A549 (cell line): ENCODE results near the gene KIF5C. TPM values are rescaled to one million over a fixed set of nuclear protein-coding genes. Genes with fewer than 3 reads are reported as not detected.

Experiments
- ATAC-seq, 2 experiments: fragments of 200-7000 bp in 1 of 2; fragments of >200 bp in 1 of 2; cut with Nextera tagmentation in 1 of 2; cut with Tn5 transposase in 1 of 2; 3 replicates each; pipeline versions ENCODE4 v1.8.0 to v1.9.1; 2018 to 2020; ENCODE audit warnings: mild to moderate bottlenecking in 1 of 2, moderate library complexity in 1 of 2
- CTCF ChIA-PET: fragments of 300-600 bp; sonication (Branson Sonifier 250); formaldehyde crosslinking; extraction: SDS; loops from one replicate; lab custom pipeline; 2021; ENCODE audit warnings: antibody characterized with exemption, inconsistent platforms; lab: Yijun Ruan, JAX
- POLR2A ChIA-PET: fragments of 350-600 bp; formaldehyde crosslinking; extraction: SDS; loops from one replicate; lab custom pipeline; 2021; ENCODE audit warnings: antibody characterized with exemption, inconsistent platforms; lab: Yijun Ruan, JAX
- DNase-seq, 2 experiments: peaks; one replicate each; pipeline versions ENCODE4 v3.0.0 to v3.0.0-alpha.2; 2011 to 2016; ENCODE audit warnings: low read depth in 1 of 2, low spot score in 1 of 2
- FAIRE-seq: peaks from 2 replicates; lab custom pipeline; 2011; peaks lifted over from hg19 to GRCh38; lab: Jason Lieb, UNC
- H3K27ac ChIP-seq, 2 experiments: fragments of >200 bp; sonication (Bioruptor Twin); formaldehyde crosslinking; 3 replicates each; pipeline ENCODE4 v1.5.1; 2016 to 2017
- H3K4me1 ChIP-seq: fragments of >200 bp; sonication (Bioruptor Twin); formaldehyde crosslinking; 3 replicates; pipeline ENCODE4 v1.6.1; 2016
- H3K4me2 ChIP-seq: fragments of >200 bp; sonication (Bioruptor Twin); formaldehyde crosslinking; 3 replicates; pipeline ENCODE4 v1.6.1; 2016
- H3K4me3 ChIP-seq: fragments of >200 bp; sonication (Bioruptor Twin); formaldehyde crosslinking; 3 replicates; pipeline ENCODE4 v1.5.1; 2016
- H3K9me3 ChIP-seq: fragments of >200 bp; sonication (Bioruptor Twin); formaldehyde crosslinking; 3 replicates; pipeline ENCODE4 v1.6.1; 2016
- BCL3 ChIP-seq: fragments of >200 bp; sonication (Bioruptor Twin); formaldehyde crosslinking; IDR thresholded peaks from 3 replicates; pipeline ENCODE4 v1.6.1; 2016
- BHLHE40 ChIP-seq: IDR thresholded peaks from 2 replicates; pipeline ENCODE4 v1.6.1; 2012; ENCODE audit warnings: low read depth, low read length, inconsistent platforms
- CBX8 ChIP-seq: fragments of 200-600 bp; sonication (generic); IDR thresholded peaks from 2 replicates; pipeline ENCODE4 v1.6.1; 2016
- ESRRA ChIP-seq: fragments of 150-350 bp; IDR thresholded peaks from 2 replicates; pipeline ENCODE4 v1.6.1; 2014; ENCODE audit warnings: mild to moderate bottlenecking, low read length, borderline replicate concordance
- FOSL2 ChIP-seq, 2 experiments: fragments of 450-650 bp in 1 of 2; fragments of >200 bp in 1 of 2; sonication (Bioruptor Twin) in 1 of 2; formaldehyde crosslinking; IDR thresholded peaks; 2 replicates each; pipeline versions ENCODE4 v1.5.0 to v1.6.1; 2016 to 2020; ENCODE audit warnings: mild to moderate bottlenecking in 1 of 2, moderate library complexity in 1 of 2
- HDAC2 ChIP-seq: fragments of 200-600 bp; sonication (generic); IDR thresholded peaks from 2 replicates; pipeline ENCODE4 v1.6.1; 2016
- HEYL ChIP-seq: fragments of 250-450 bp; sonication (Bioruptor Pico); IDR thresholded peaks from 2 replicates; pipeline ENCODE4 v1.8.0; 2021; ENCODE audit warnings: mild to moderate bottlenecking, moderate library complexity
- MYC ChIP-seq: IDR thresholded peaks from 2 replicates; pipeline ENCODE4 v1.6.1; 2012; ENCODE audit warnings: mild to moderate bottlenecking, inconsistent platforms, low read length, improper control_type of control experiment, borderline replicate concordance
- NR3C1 ChIP-seq: fragments of >200 bp; sonication (Bioruptor Twin); formaldehyde crosslinking; IDR thresholded peaks from 3 replicates; pipeline ENCODE4 v1.6.1; 2017
- POLR2A ChIP-seq: IDR thresholded peaks from 2 replicates; pipeline ENCODE4 v1.6.1; 2012; ENCODE audit warnings: mild to moderate bottlenecking, low read length
- POLR2AphosphoS2 ChIP-seq: conservative IDR thresholded peaks from 2 replicates; pipeline ENCODE4 v1.6.1; 2012; ENCODE audit warnings: low read length, improper control_type of control experiment, inconsistent platforms
- RAD21 ChIP-seq, 2 experiments: fragments of >200 bp in 1 of 2; sonication (Bioruptor Twin) in 1 of 2; formaldehyde crosslinking in 1 of 2; IDR thresholded peaks in 1 of 2; conservative IDR thresholded peaks in 1 of 2; 2 replicates in 1 of 2; 3 replicates in 1 of 2; pipeline ENCODE4 v1.6.1; 2012 to 2018; ENCODE audit warnings: inconsistent platforms in 1 of 2
- RCOR1 ChIP-seq: fragments of 150-350 bp; IDR thresholded peaks from 2 replicates; pipeline ENCODE4 v1.6.1; 2014; ENCODE audit warnings: antibody characterized with exemption, low read length, low read depth
- SMC3 ChIP-seq: fragments of >200 bp; sonication (Bioruptor Twin); formaldehyde crosslinking; IDR thresholded peaks from 3 replicates; pipeline ENCODE4 v1.6.1; 2018; ENCODE audit warnings: inconsistent platforms
- SREBF2 ChIP-seq: fragments of 450-650 bp; IDR thresholded peaks from 2 replicates; pipeline ENCODE4 v1.6.1; 2014; ENCODE audit warnings: mild to moderate bottlenecking, moderate library complexity
- TFCP2L1 ChIP-seq: fragments of 250-450 bp; sonication (Bioruptor Pico); IDR thresholded peaks from 2 replicates; pipeline ENCODE4 v1.5.0; 2021; ENCODE audit warnings: mild to moderate bottlenecking
- TP53 ChIP-seq: fragments of 250-450 bp; sonication (Bioruptor Pico); IDR thresholded peaks from 2 replicates; pipeline ENCODE4 v1.5.0; 2021; ENCODE audit warnings: mild to moderate bottlenecking, moderate library complexity
- USF2 ChIP-seq: fragments of 450-650 bp; IDR thresholded peaks from 2 replicates; pipeline ENCODE4 v1.6.1; 2014; ENCODE audit warnings: antibody characterized with exemption
- ZC3H11A ChIP-seq: fragments of 450-650 bp; IDR thresholded peaks from 2 replicates; pipeline ENCODE4 v1.6.1; 2014; ENCODE audit warnings: antibody characterized with exemption, mild to moderate bottlenecking
- ZNF302 ChIP-seq: fragments of 250-450 bp; sonication (Bioruptor Pico); IDR thresholded peaks from 2 replicates; pipeline ENCODE4 v1.9.0; 2021; ENCODE audit warnings: inconsistent platforms, mild to moderate bottlenecking, moderate library complexity
- WGBS: methylation state at CpG from one replicate; pipeline ENCODE4 v1.1.6; 2017; ENCODE audit errors: missing lambda C conversion rate; 5-methylcytosine and 5-hydroxymethylcytosine counted together
- polyA plus RNA-seq, 4 experiments: library from polyadenylated mRNA; depleted of rRNA in 3 of 4; stranded (reverse); fragments of >200 nt; fragmentation: RNase III in 1 of 4; extraction: RNeasy Plus Mini Kit Qiagen cat#74134 plus additional on column Dnase treatment in 1 of 4; gene quantifications; 2 replicates in 3 of 4; 3 replicates in 1 of 4; pipeline ENCODE4 v1.2.3, GENCODE V29; 2011 to 2017
- TF ChIP-seq, protein P1 (sequence below): fragments of >200 bp; sonication (Bioruptor Twin); formaldehyde crosslinking; IDR thresholded peaks from 2 replicates; pipeline ENCODE4 v1.6.1; 2016
- TF ChIP-seq, protein P2 (sequence below): IDR thresholded peaks from 2 replicates; pipeline ENCODE4 v1.6.1; 2012
- TF ChIP-seq, protein P3 (sequence below): fragments of 250-450 bp; sonication (Bioruptor Pico); IDR thresholded peaks from 2 replicates; pipeline ENCODE4 v1.5.0; 2021; ENCODE audit warnings: mild to moderate bottlenecking, moderate library complexity, borderline replicate concordance

KIF5C gene
- polyA plus RNA-seq, 2 of the 4 experiments (the other 2 are of a cell fraction), result 0.27 to 0.30 TPM

- ChIA-PET POLR2A (no interaction called here), CTCF (no interaction called here)
- no peak overlapping the region for H3K4me2 ChIP-seq
- no peak for ATAC-seq
- no peak for DNase-seq
- FAIRE-seq, result no peak
- no peak overlapping the region for H3K4me3 ChIP-seq
- WGBS, result 49% methylated on average over 10 of the region's 10 CpGs
- no peak for TF ChIP-seq HDAC2
- no peak for TF ChIP-seq FOSL2 (IDR thresholded peaks at IDR 0.05)
- no peak for TF ChIP-seq FOSL2 (CRISPR knock-in tag; IDR thresholded peaks at IDR 0.05)
- TF ChIP-seq RAD21 (conservative IDR thresholded peaks at IDR 0.05 in 1 of 2, IDR thresholded peaks at IDR 0.05 in 1 of 2), result no peak
- TF ChIP-seq ESRRA, result no peak
- TF ChIP-seq BHLHE40, result no peak
- TF ChIP-seq NR3C1, result no peak
- TF ChIP-seq CBX8, result no peak
- no peak for TF ChIP-seq SMC3
- TF ChIP-seq, protein P1, sequence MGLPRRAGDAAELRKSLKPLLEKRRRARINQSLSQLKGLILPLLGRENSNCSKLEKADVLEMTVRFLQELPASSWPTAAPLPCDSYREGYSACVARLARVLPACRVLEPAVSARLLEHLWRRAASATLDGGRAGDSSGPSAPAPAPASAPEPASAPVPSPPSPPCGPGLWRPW, result no peak
- no peak for TF ChIP-seq SREBF2
- TF ChIP-seq TFCP2L1 (CRISPR knock-in tag), result no peak
- TF ChIP-seq, protein P2, sequence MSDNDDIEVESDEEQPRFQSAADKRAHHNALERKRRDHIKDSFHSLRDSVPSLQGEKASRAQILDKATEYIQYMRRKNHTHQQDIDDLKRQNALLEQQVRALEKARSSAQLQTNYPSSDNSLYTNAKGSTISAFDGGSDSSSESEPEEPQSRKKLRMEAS, result no peak
- TF ChIP-seq ZC3H11A, result no peak
- no peak for TF ChIP-seq MYC
- TF ChIP-seq POLR2AphosphoS2, result no peak
- no peak for TF ChIP-seq TP53
- TF ChIP-seq RCOR1, result no peak
- no peak for TF ChIP-seq ZNF302 (CRISPR knock-in tag)
- H3K27ac ChIP-seq, result no peak overlapping the region
- H3K4me1 ChIP-seq, result peaks cover 10% of the 10 kb centered on the region; the same call in 1 of the 3 replicates
- peaks cover 3% of the 10 kb centered on the region; the same call in 1 of the 3 replicates for H3K9me3 ChIP-seq
Measured at GRCh38 chr2:148885209-148885608, 10.2 kb downstream of the KIF5C start.

GRCh38 chr2:148885988-148886387 is 11.0 kb downstream of the KIF5C start:
- no peaks in the 10 kb centered on the region; the same call in 2 of the 3 replicates for H3K9me3 ChIP-seq
- peaks cover 10% of the 10 kb centered on the region; the same call in 1 of the 3 replicates for H3K4me1 ChIP-seq
- FAIRE-seq, result no peak
- WGBS, result 39% methylated on average over 3 of the region's 3 CpGs
- no peak for DNase-seq
- no peak overlapping the region for H3K4me2 ChIP-seq
- CTCF ChIA-PET, result no interaction called here
- H3K4me3 ChIP-seq, result no peak overlapping the region
- H3K27ac ChIP-seq, result no peak overlapping the region
- no peak for TF ChIP-seq POLR2A
- TF ChIP-seq NR3C1, result no peak
- no peak for TF ChIP-seq BCL3
- TF ChIP-seq USF2, result no peak
- TF ChIP-seq HEYL (CRISPR knock-in tag), result no peak
- TF ChIP-seq, protein P3, sequence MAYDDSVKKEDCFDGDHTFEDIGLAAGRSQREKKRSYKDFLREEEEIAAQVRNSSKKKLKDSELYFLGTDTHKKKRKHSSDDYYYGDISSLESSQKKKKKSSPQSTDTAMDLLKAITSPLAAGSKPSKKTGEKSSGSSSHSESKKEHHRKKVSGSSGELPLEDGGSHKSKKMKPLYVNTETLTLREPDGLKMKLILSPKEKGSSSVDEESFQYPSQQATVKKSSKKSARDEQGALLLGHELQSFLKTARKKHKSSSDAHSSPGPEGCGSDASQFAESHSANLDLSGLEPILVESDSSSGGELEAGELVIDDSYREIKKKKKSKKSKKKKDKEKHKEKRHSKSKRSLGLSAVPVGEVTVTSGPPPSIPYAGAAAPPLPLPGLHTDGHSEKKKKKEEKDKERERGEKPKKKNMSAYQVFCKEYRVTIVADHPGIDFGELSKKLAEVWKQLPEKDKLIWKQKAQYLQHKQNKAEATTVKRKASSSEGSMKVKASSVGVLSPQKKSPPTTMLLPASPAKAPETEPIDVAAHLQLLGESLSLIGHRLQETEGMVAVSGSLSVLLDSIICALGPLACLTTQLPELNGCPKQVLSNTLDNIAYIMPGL (CRISPR knock-in tag), result no peak
- no peak for TF ChIP-seq HDAC2
- TF ChIP-seq POLR2AphosphoS2, result no peak
- POLR2A ChIA-PET, result no interaction called here
- no peak for ATAC-seq
